IgD-negative memory B cell (primary cell): Measurements from ENCODE around the gene HMOX2. TPM values are rescaled to one million over a fixed set of nuclear protein-coding genes. Genes with fewer than 3 reads are reported as not detected.

ENCODE experiments used
- H3K27ac Mint-ChIP-seq, 3 donors: one replicate each; pipeline ENCODE4 v1.8.0; 2020 to 2022; ENCODE audit warnings: mild to moderate bottlenecking in 3 of 3, mixed read lengths in 3 of 3, moderate library complexity in 1 of 3
- H3K27me3 Mint-ChIP-seq: one replicate; pipeline ENCODE4 v1.8.0; 2021; ENCODE audit warnings: mixed read lengths
- H3K36me3 Mint-ChIP-seq: one replicate; pipeline ENCODE4 v1.8.0; 2020; ENCODE audit warnings: mild to moderate bottlenecking, mixed read lengths
- H3K4me1 Mint-ChIP-seq, 3 donors: one replicate each; pipeline ENCODE4 v1.8.0; 2020 to 2022; ENCODE audit warnings: mixed read lengths in 3 of 3, mild to moderate bottlenecking in 1 of 3
- H3K4me3 Mint-ChIP-seq, 4 donors: one replicate each; pipeline ENCODE4 v1.8.0; 2020 to 2022; ENCODE audit warnings: mild to moderate bottlenecking in 4 of 4, mixed read lengths in 4 of 4, moderate library complexity in 3 of 4
- H3K9me3 Mint-ChIP-seq, 3 donors: one replicate each; pipeline ENCODE4 v1.8.0; 2020 to 2021; ENCODE audit warnings: mixed read lengths in 3 of 3, mild to moderate bottlenecking in 1 of 3
- polyA plus RNA-seq: library from polyadenylated mRNA; unstranded; fragments of 300-500 nt; fragmentation: Illumina TruSeq; gene quantifications from one replicate; pipeline ENCODE4 v1.2.3, GENCODE V29; 2021

The HMOX2 gene
- polyA plus RNA-seq: 75.9 TPM

GRCh38 chr16:4475880-4476788 lies at the start of gene HMOX2:
HMOX2 (plus strand) TSS chr16:4476398; CDS start chr16:4505525, 29,127 bp downstream.
- Mint-ChIP-seq H3K27ac (peak within 1 kb of the TSS; percentile 89 to 94 (median 93)), H3K9me3 (no peaks in the 10 kb centered on the region), H3K4me1 (peaks cover 31 to 34% (median 31%) of the 10 kb centered on the region in 3 donors), H3K36me3 (peaks cover 3% of the 10 kb centered on the region), H3K27me3 (no peaks in the 10 kb centered on the region), H3K4me3 (peak within 1 kb of the TSS; percentile 86 to 96 (median 94))

- H3K36me3 Mint-ChIP-seq: peaks cover 4% of the 10 kb centered on the region
- H3K27me3 Mint-ChIP-seq: no peaks in the 10 kb centered on the region
- peak overlapping the region; percentile 87 to 100 (median 99) for H3K27ac Mint-ChIP-seq
- peak overlapping the region; percentile 85 to 99 (median 96) for H3K4me3 Mint-ChIP-seq
- no peaks in the 10 kb centered on the region for H3K9me3 Mint-ChIP-seq
- peaks cover 11 to 24% (median 12%) of the 10 kb centered on the region in 3 donors for H3K4me1 Mint-ChIP-seq
These were observed 49.4 kb upstream of the HMOX2 start for GRCh38 chr16:4426722-4427372.

GRCh38 chr16:4428500-4428899 lies 47.7 kb upstream of the HMOX2 start:
- Mint-ChIP-seq H3K27me3 (no peaks in the 10 kb centered on the region), H3K4me1 (peaks cover 12 to 25% (median 13%) of the 10 kb centered on the region in 3 donors), H3K9me3 (no peaks in the 10 kb centered on the region), H3K4me3 (peak overlapping the region in 2 of 4 donors; percentile 57 to 65), H3K36me3 (peaks cover 5% of the 10 kb centered on the region), H3K27ac (peak overlapping the region in 1 of 3 donors; percentile 25)

GRCh38 chr16:4431023-4431422 lies 45.2 kb upstream of the HMOX2 start:
- peaks cover 11 to 25% (median 14%) of the 10 kb centered on the region in 3 donors for H3K4me1 Mint-ChIP-seq
- H3K27ac Mint-ChIP-seq: no peak overlapping the region
- H3K27me3 Mint-ChIP-seq: no peaks in the 10 kb centered on the region
- peak overlapping the region in 1 of 4 donors; percentile 53 for H3K4me3 Mint-ChIP-seq
- H3K36me3 Mint-ChIP-seq: peaks cover 5% of the 10 kb centered on the region
- H3K9me3 Mint-ChIP-seq: no peaks in the 10 kb centered on the region

GRCh38 chr16:4433228-4433627 lies 43.0 kb upstream of the HMOX2 start:
- Mint-ChIP-seq H3K27ac (no peak overlapping the region), H3K4me3 (peak overlapping the region in 1 of 4 donors; percentile 48), H3K4me1 (peaks cover 4 to 11% (median 5%) of the 10 kb centered on the region in 3 donors), H3K36me3 (peaks cover 5% of the 10 kb centered on the region), H3K27me3 (no peaks in the 10 kb centered on the region), H3K9me3 (no peaks in the 10 kb centered on the region)

- no peaks in the 10 kb centered on the region for H3K9me3 Mint-ChIP-seq
- H3K27ac Mint-ChIP-seq: no peak overlapping the region
- H3K36me3 Mint-ChIP-seq: peaks cover 5% of the 10 kb centered on the region
- H3K4me1 Mint-ChIP-seq: peaks cover 0 to 7% (median 5%) of the 10 kb centered on the region in 3 donors
- H3K27me3 Mint-ChIP-seq: no peaks in the 10 kb centered on the region
- H3K4me3 Mint-ChIP-seq: no peak overlapping the region
These were observed 42.0 kb upstream of the HMOX2 start for GRCh38 chr16:4433914-4434787.

- H3K4me1 Mint-ChIP-seq: peaks cover 0 to 5% (median 4%) of the 10 kb centered on the region in 3 donors
- no peak overlapping the region for H3K4me3 Mint-ChIP-seq
- peaks cover 9% of the 10 kb centered on the region for H3K36me3 Mint-ChIP-seq
- H3K9me3 Mint-ChIP-seq: no peaks in the 10 kb centered on the region
- no peak overlapping the region for H3K27ac Mint-ChIP-seq
- no peaks in the 10 kb centered on the region for H3K27me3 Mint-ChIP-seq
These were observed 40.7 kb upstream of the HMOX2 start for GRCh38 chr16:4435337-4436067.

GRCh38 chr16:4437366-4437765 lies 38.8 kb upstream of the HMOX2 start:
- H3K4me3 Mint-ChIP-seq: no peak overlapping the region
- H3K4me1 Mint-ChIP-seq: peaks cover 0 to 5% (median 4%) of the 10 kb centered on the region in 3 donors
- no peaks in the 10 kb centered on the region for H3K27me3 Mint-ChIP-seq
- H3K27ac Mint-ChIP-seq: no peak overlapping the region
- peaks cover 6% of the 10 kb centered on the region for H3K36me3 Mint-ChIP-seq
- H3K9me3 Mint-ChIP-seq: no peaks in the 10 kb centered on the region

GRCh38 chr16:4442371-4442770 lies 33.8 kb upstream of the HMOX2 start:
- Mint-ChIP-seq H3K27me3 (no peaks in the 10 kb centered on the region), H3K27ac (peak overlapping the region in 1 of 3 donors; percentile 43), H3K36me3 (peaks cover 12% of the 10 kb centered on the region), H3K4me3 (no peak overlapping the region), H3K9me3 (no peaks in the 10 kb centered on the region), H3K4me1 (no peaks in the 10 kb centered on the region)

- no peak overlapping the region for H3K4me3 Mint-ChIP-seq
- H3K36me3 Mint-ChIP-seq: peaks cover 12% of the 10 kb centered on the region
- no peaks in the 10 kb centered on the region for H3K4me1 Mint-ChIP-seq
- no peak overlapping the region for H3K27ac Mint-ChIP-seq
- no peaks in the 10 kb centered on the region for H3K27me3 Mint-ChIP-seq
- no peaks in the 10 kb centered on the region for H3K9me3 Mint-ChIP-seq
These were observed 32.9 kb upstream of the HMOX2 start for GRCh38 chr16:4443271-4443670.

GRCh38 chr16:4443986-4444385 lies 32.2 kb upstream of the HMOX2 start:
- Mint-ChIP-seq H3K4me3 (no peak overlapping the region), H3K27ac (no peak overlapping the region), H3K9me3 (no peaks in the 10 kb centered on the region), H3K36me3 (peaks cover 12% of the 10 kb centered on the region), H3K4me1 (no peaks in the 10 kb centered on the region), H3K27me3 (no peaks in the 10 kb centered on the region)

GRCh38 chr16:4450430-4450829 lies 25.8 kb upstream of the HMOX2 start:
- no peaks in the 10 kb centered on the region for H3K27me3 Mint-ChIP-seq
- H3K9me3 Mint-ChIP-seq: no peaks in the 10 kb centered on the region
- peaks cover 6% of the 10 kb centered on the region for H3K36me3 Mint-ChIP-seq
- H3K4me1 Mint-ChIP-seq: no peaks in the 10 kb centered on the region
- no peak overlapping the region for H3K27ac Mint-ChIP-seq
- no peak overlapping the region for H3K4me3 Mint-ChIP-seq

GRCh38 chr16:4450931-4451519 lies 25.2 kb upstream of the HMOX2 start:
- H3K27ac Mint-ChIP-seq: no peak overlapping the region
- peaks cover 6% of the 10 kb centered on the region for H3K36me3 Mint-ChIP-seq
- H3K27me3 Mint-ChIP-seq: no peaks in the 10 kb centered on the region
- H3K4me1 Mint-ChIP-seq: no peaks in the 10 kb centered on the region
- H3K9me3 Mint-ChIP-seq: no peaks in the 10 kb centered on the region
- H3K4me3 Mint-ChIP-seq: no peak overlapping the region

GRCh38 chr16:4452674-4453073 lies 23.5 kb upstream of the HMOX2 start:
- no peak overlapping the region for H3K27ac Mint-ChIP-seq
- H3K9me3 Mint-ChIP-seq: no peaks in the 10 kb centered on the region
- peaks cover 2% of the 10 kb centered on the region for H3K36me3 Mint-ChIP-seq
- H3K27me3 Mint-ChIP-seq: no peaks in the 10 kb centered on the region
- H3K4me3 Mint-ChIP-seq: no peak overlapping the region
- H3K4me1 Mint-ChIP-seq: no peaks in the 10 kb centered on the region
